K562 treated with DMSO at 1 percent for 4 hours (cell line): Measurements from ENCODE around the gene USP21. TPM values are rescaled to one million over a fixed set of nuclear protein-coding genes. Genes with fewer than 3 reads are reported as not detected.

ENCODE experiments used
- total RNA-seq: library from RNA; unstranded; fragments of 300-600 nt; gene quantifications from 2 replicates; pipeline ENCODE4 v1.2.3, GENCODE V29; 2022; ENCODE audit not compliant: insufficient read depth

The USP21 gene
- 18.7 and 24.9 TPM in 2 replicates for total RNA-seq

GRCh38 chr1:161159087-161159912, at the start of gene USP21:
USP21 (plus strand) TSS chr1:161159500; CDS start chr1:161160641, 1,141 bp downstream.

GRCh38 chr1:161117759-161118581, 41.3 kb upstream of the USP21 start, which contains the start of the genes NIT1 and PFDN2:
NIT1 (plus strand) TSS chr1:161118105; CDS start chr1:161118177, 72 bp downstream.
PFDN2 (minus strand) TSS chr1:161118037; CDS start chr1:161118026, 11 bp downstream.

GRCh38 chr1:161132410-161133219, 26.7 kb upstream of the USP21 start, which contains the start of gene DEDD:
DEDD (minus strand) TSS chr1:161132667; CDS start chr1:161124462, 8,205 bp downstream.

GRCh38 chr1:161153682-161154337, 5.5 kb upstream of the USP21 start, which contains the start of gene UFC1:
UFC1 (plus strand) TSS chr1:161153978; CDS start chr1:161153998, 20 bp downstream.

GRCh38 chr1:161165742-161166668, 6.7 kb downstream of the USP21 start, which contains the start of gene PPOX:
PPOX (plus strand) TSS chr1:161166426; CDS start chr1:161166848, 422 bp downstream.

GRCh38 chr1:161177112-161177935, 18.0 kb downstream of the USP21 start, which contains the start of gene B4GALT3:
B4GALT3 (minus strand) TSS chr1:161177507; CDS start chr1:161176060, 1,447 bp downstream.

GRCh38 chr1:161198897-161199431, 39.7 kb downstream of the USP21 start, which contains the start of gene ADAMTS4:
ADAMTS4 (minus strand) TSS chr1:161199054; CDS start chr1:161198627, 427 bp downstream.

GRCh38 chr1:161201836-161202712, 42.8 kb downstream of the USP21 start, which contains the start of gene NDUFS2:
NDUFS2 (plus strand) TSS chr1:161202367; CDS start chr1:161202386, 19 bp downstream.

GRCh38 chr1:161215076-161215475, 55.8 kb downstream of the USP21 start, which contains the start of gene FCER1G:
FCER1G (plus strand) TSS chr1:161215295; CDS start chr1:161215322, 27 bp downstream.

Other genes starting within 250 kb of the USP21 start
- not detected in 2 replicates for gene ITLN2, start 204.7 kb upstream of the USP21 start, total RNA-seq
- gene F11R, start 138.3 kb upstream of the USP21 start, total RNA-seq = 44.0 and 45.4 TPM in 2 replicates
- not detected in 2 replicates for gene TSTD1, start 120.5 kb upstream of the USP21 start, total RNA-seq
- gene USF1, start 113.5 kb upstream of the USP21 start, total RNA-seq = 53.7 and 57.3 TPM in 2 replicates
- gene ARHGAP30, start 89.6 kb upstream of the USP21 start, total RNA-seq = not detected in 2 replicates
- gene NECTIN4, start 69.9 kb upstream of the USP21 start, total RNA-seq = not detected in 2 replicates
- not detected in 2 replicates for gene KLHDC9, start 61.1 kb upstream of the USP21 start, total RNA-seq
- gene PFDN2, start 41.5 kb upstream of the USP21 start, total RNA-seq = 145 and 191 TPM in 2 replicates
- 26.6 and 27.9 TPM in 2 replicates for gene NIT1, start 41.4 kb upstream of the USP21 start, total RNA-seq
- gene DEDD, start 26.8 kb upstream of the USP21 start, total RNA-seq = 22.8 and 25.7 TPM in 2 replicates
- 89.4 and 115 TPM in 2 replicates for gene UFC1, start 5.5 kb upstream of the USP21 start, total RNA-seq
- 20.5 and 26.6 TPM in 2 replicates for gene PPOX, start 6.9 kb downstream of the USP21 start, total RNA-seq
- gene B4GALT3, start 18.0 kb downstream of the USP21 start, total RNA-seq = 67.8 and 78.2 TPM in 2 replicates
- 0.65 and 0.77 TPM in 2 replicates for gene ADAMTS4, start 39.6 kb downstream of the USP21 start, total RNA-seq
- 79.0 and 81.6 TPM in 2 replicates for gene NDUFS2, start 42.9 kb downstream of the USP21 start, total RNA-seq
- not detected in 2 replicates for gene FCER1G, start 55.8 kb downstream of the USP21 start, total RNA-seq
- gene APOA2, start 64.1 kb downstream of the USP21 start, total RNA-seq = not detected in 2 replicates
- 8.5 and 12.5 TPM in 2 replicates for gene TOMM40L, start 66.6 kb downstream of the USP21 start, total RNA-seq
- not detected in 2 replicates for gene NR1I3, start 78.7 kb downstream of the USP21 start, total RNA-seq
- not detected in 2 replicates for gene PCP4L1, start 99.2 kb downstream of the USP21 start, total RNA-seq
- gene MPZ, start 150.5 kb downstream of the USP21 start, total RNA-seq = 2.5 and 3.4 TPM in 2 replicates
- 128 and 155 TPM in 2 replicates for gene SDHC, start 154.9 kb downstream of the USP21 start, total RNA-seq
- not detected in 2 replicates for gene CFAP126, start 208.4 kb downstream of the USP21 start, total RNA-seq